SK-N-MC (cell line): ENCODE results near the gene GATA6.
A peak's percentile ranks its signal among the peaks of the same experiment; 100 is the strongest.

ENCODE experiments used
- DNase-seq: peaks from one replicate; pipeline ENCODE4 v3.0.0-alpha.2; 2011; ENCODE audit warnings: low read depth, low spot score
- H3K27ac ChIP-seq: fragments of 200-600 bp; sonication (generic); 2 replicates; pipeline ENCODE4 v1.5.1; 2016; ENCODE audit warnings: mixed run types
- H3K36me3 ChIP-seq: fragments of 200-600 bp; sonication (generic); 2 replicates; pipeline ENCODE4 v1.6.1; 2017; ENCODE audit warnings: antibody characterized with exemption, low read length, mixed read lengths; ENCODE audit not compliant: insufficient read depth
- H3K4me3 ChIP-seq: fragments of 200-600 bp; sonication (generic); 2 replicates; pipeline ENCODE4 v1.5.1; 2016
- H3K9ac ChIP-seq: fragments of 200-600 bp; sonication (generic); 2 replicates; pipeline ENCODE4 v1.8.0; 2017; ENCODE audit warnings: mixed run types, mixed read lengths; ENCODE audit not compliant: insufficient read length
- H3K9me3 ChIP-seq: fragments of 200-600 bp; sonication (generic); 2 replicates; pipeline ENCODE4 v1.6.1; 2017; ENCODE audit warnings: low read depth, mild to moderate bottlenecking, antibody characterized with exemption, low read length, moderate library complexity, mixed read lengths
- EZH2 ChIP-seq: fragments of 200-600 bp; sonication (generic); IDR thresholded peaks from one replicate; pipeline ENCODE4 v1.6.1; 2017; ENCODE audit warnings: antibody characterized with exemption
- FOXP2 ChIP-seq: optimal IDR thresholded peaks from 2 replicates; pipeline ENCODE3; 2011; ENCODE audit warnings: mild to moderate bottlenecking, moderate library complexity; ENCODE audit not compliant: insufficient read depth; ENCODE audit errors: extremely low read length, control extremely low read depth
- POLR2AphosphoS5 ChIP-seq: IDR thresholded peaks from 2 replicates; pipeline ENCODE4 v1.6.1; 2012; ENCODE audit warnings: mild to moderate bottlenecking, low read depth, low read length, borderline replicate concordance

GATA6 gene

GRCh38 chr18:22169889-22170420 is 566 bp downstream of the GATA6 start:
- no peak for TF ChIP-seq POLR2AphosphoS5
- peak; percentile 54 for TF ChIP-seq EZH2
- TF ChIP-seq FOXP2: no peak
- H3K9ac ChIP-seq: no peak overlapping the region
- no peaks in the 10 kb centered on the region for H3K36me3 ChIP-seq
- no peak overlapping the region for H3K27ac ChIP-seq
- DNase-seq: no peak
- no peaks in the 10 kb centered on the region for H3K9me3 ChIP-seq
- H3K4me3 ChIP-seq: peak overlapping the region; percentile 70

- H3K4me3 ChIP-seq: peak overlapping the region; percentile 70
- no peaks in the 10 kb centered on the region for H3K9me3 ChIP-seq
- H3K36me3 ChIP-seq: no peaks in the 10 kb centered on the region
- no peak for DNase-seq
- H3K27ac ChIP-seq: no peak overlapping the region
- no peak overlapping the region for H3K9ac ChIP-seq
- no peak for TF ChIP-seq POLR2AphosphoS5
- TF ChIP-seq EZH2: no peak
- TF ChIP-seq FOXP2: no peak
Observed at GRCh38 chr18:22170421-22171257, 1.2 kb downstream of the GATA6 start.

- Histone ChIP-seq H3K36me3 (no peaks in the 10 kb centered on the region), H3K4me3 (no peak overlapping the region), H3K9me3 (no peaks in the 10 kb centered on the region), H3K9ac (no peak overlapping the region), H3K27ac (no peak overlapping the region)
- TF ChIP-seq POLR2AphosphoS5 (no peak), FOXP2 (no peak), EZH2 (peak; percentile 98)
- no peak for DNase-seq
Observed at GRCh38 chr18:22171258-22172119, 2.1 kb downstream of the GATA6 start.

- Histone ChIP-seq H3K36me3 (no peaks in the 10 kb centered on the region), H3K9ac (no peak overlapping the region), H3K9me3 (no peaks in the 10 kb centered on the region), H3K27ac (no peak overlapping the region), H3K4me3 (no peak overlapping the region)
- no peak for DNase-seq
- TF ChIP-seq POLR2AphosphoS5 (no peak), EZH2 (peak; percentile 68), FOXP2 (no peak)
Observed at GRCh38 chr18:22172120-22172582, 2.8 kb downstream of the GATA6 start.

DNA sequence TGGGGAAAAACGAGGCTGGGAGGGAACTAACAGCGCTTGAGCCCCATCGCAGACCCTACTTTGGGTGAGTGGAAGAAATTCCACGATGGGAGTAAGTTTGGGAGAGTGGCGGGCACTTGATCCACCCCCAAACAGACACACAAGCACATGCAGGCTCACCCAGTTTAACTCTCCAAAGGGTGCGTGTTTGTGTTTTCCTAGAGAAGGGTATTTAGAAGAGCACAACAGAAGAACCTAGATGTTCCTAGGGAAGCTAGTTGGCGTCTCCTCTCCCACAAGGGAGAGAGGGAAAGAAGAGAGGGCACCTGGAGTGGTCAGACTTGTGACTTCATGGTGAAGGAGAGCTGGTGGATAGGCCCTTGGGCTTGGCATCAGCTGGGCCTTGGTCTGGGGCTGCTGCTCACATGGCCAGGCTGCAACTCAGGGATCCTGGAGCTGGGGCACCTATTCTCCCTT is 3.2 kb downstream of the GATA6 start:
- Histone ChIP-seq H3K9ac (no peak overlapping the region), H3K27ac (no peak overlapping the region), H3K36me3 (no peaks in the 10 kb centered on the region), H3K9me3 (no peaks in the 10 kb centered on the region), H3K4me3 (no peak overlapping the region)
- DNase-seq: no peak
- TF ChIP-seq FOXP2 (no peak), POLR2AphosphoS5 (no peak), EZH2 (no peak)

GRCh38 chr18:22173221-22173927 is 4.0 kb downstream of the GATA6 start:
- TF ChIP-seq POLR2AphosphoS5: no peak
- no peak for TF ChIP-seq EZH2
- no peak for TF ChIP-seq FOXP2
- no peak overlapping the region for H3K9ac ChIP-seq
- H3K4me3 ChIP-seq: no peak overlapping the region

DNA sequence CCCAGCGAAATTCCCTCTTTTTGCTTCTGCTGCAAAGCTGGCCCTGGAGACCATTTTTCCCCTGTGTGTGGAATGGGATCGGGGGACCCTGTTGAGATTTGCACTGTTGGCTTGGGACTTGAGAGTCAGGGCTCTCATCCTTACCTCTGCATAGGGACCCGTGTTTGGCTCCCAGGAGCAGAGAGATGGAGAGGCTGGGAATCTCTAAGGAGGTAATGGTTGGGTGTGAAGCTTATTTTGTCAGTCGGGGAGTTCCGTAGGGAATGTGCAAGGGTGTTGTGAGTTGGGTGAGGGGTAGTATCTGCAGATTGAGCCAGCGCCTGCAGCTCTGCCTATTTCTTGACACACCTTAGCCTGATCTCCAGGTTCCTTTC is 4.5 kb downstream of the GATA6 start:
- H3K36me3 ChIP-seq: no peaks in the 10 kb centered on the region
- H3K27ac ChIP-seq: no peak overlapping the region
- no peaks in the 10 kb centered on the region for H3K9me3 ChIP-seq
- no peak overlapping the region for H3K9ac ChIP-seq
- TF ChIP-seq POLR2AphosphoS5 (no peak), FOXP2 (no peak)
- H3K4me3 ChIP-seq: no peak overlapping the region
- DNase-seq: no peak

More at GRCh38 chr18:22173221-22173927, 4.0 kb downstream of the GATA6 start:
- DNase-seq: no peak
- Histone ChIP-seq H3K36me3 (no peaks in the 10 kb centered on the region), H3K27ac (no peak overlapping the region), H3K9me3 (no peaks in the 10 kb centered on the region)
